NCI-H2227 (cell line): ENCODE measurements around the gene GRIK1.

Source experiments
- DNase-seq: peaks from one replicate; lab custom pipeline; 2025; ENCODE audit not compliant: unreplicated experiment; lab: John Stamatoyannopoulos, UW

The GRIK1 gene

DNA sequence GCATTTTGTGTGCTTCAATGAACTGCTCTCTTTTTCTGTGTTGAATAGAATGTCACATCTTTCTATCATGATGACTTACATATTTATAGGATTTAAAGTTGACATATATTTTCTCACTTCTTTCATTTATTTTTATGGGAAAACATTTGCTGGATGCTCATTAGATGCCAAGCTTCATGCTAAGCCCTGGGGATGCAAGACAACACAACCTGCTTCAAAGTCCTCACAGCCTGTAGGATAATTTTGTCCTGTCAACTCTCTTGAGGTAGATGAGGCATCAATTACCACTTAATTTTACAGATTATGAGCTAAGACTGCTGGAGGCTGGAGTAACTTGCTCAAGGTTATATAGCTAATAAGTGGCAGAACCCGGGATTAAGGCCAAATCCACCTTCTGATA is 264.3 kb downstream of the GRIK1 start:
- DNase-seq = no peak

DNA sequence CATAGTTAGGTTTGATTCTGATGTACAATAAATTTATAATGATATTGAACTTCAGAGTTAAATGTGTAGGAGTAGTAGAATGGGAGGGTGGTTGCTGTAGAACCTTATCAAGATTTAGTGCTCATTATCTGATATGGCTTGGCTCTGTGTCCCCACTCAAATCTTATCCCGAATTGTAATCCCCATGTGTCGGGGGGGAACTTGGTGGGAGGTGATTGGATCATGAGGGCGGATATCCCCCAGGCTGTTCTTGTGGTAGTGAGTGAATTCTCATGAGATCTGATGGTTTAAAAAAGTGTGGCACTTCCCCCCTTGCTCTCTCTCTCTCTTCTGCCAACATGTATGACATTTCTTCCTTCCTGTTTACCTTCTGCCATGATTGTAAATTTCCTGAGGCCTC is 265.5 kb downstream of the GRIK1 start:
- no peak for DNase-seq

GRCh38 chr21:29673096-29673610 is 266.6 kb downstream of the GRIK1 start:
- DNase-seq = no peak

DNA sequence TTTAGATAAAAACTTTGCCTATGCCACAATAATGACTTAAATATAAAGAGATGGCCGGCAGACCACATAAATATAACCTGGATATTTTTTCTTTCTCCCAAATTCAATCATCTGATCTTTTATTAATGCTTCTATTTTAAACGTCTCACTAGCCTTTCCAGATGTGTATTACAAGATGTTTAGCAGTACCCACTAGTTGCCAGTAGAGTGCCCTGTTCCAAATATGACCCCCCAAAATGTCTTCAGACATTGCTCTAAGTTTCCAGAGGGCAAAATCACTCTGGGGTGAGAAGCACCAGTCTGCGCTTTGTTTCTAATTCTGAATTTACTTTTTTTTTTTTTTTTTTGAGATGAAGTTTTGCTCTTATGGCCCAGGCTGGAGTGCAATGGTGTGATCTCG is 268.1 kb downstream of the GRIK1 start:
- DNase-seq = no peak

GRCh38 chr21:29670228-29670627 is 269.6 kb downstream of the GRIK1 start:
- no peak for DNase-seq

DNA sequence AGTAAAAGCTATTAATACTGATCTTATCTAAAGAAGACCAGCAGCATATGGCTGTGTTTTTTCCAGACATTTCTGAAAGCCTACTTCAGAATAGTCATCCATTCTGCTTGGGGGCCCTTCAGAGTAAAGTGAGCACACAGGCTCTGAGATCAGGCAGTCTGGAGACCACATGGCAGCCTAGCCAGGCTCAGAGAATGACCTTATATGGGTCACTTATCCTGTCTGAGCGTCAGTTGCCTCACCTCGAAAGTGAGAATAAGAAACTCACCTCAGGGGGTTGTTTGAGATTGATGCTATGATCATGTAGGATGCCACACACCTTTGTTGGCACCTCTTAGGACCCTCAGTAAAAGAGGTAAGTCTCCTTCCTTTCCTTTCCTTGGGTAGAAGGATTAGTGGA is 270.4 kb downstream of the GRIK1 start:
- no peak for DNase-seq

DNA sequence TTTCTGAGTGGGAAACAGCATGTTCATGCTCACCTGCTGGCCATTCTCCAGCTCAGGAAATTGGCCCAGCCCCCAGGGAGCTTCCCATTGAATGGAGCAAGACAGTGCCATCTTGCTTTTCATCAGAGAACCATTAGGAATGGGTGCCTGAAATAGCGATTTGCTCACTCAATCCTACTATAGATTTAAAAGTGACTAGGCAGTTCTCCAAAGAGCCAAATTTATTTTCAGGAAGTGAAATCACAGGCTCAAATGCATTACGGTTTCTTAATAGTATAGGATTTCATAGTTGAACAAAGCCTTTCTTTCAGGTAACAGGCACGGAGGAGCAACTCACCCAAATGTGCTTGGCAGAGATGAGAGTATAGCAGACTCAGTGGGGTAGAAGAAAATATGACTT is 272.1 kb downstream of the GRIK1 start:
- no peak for DNase-seq

DNA sequence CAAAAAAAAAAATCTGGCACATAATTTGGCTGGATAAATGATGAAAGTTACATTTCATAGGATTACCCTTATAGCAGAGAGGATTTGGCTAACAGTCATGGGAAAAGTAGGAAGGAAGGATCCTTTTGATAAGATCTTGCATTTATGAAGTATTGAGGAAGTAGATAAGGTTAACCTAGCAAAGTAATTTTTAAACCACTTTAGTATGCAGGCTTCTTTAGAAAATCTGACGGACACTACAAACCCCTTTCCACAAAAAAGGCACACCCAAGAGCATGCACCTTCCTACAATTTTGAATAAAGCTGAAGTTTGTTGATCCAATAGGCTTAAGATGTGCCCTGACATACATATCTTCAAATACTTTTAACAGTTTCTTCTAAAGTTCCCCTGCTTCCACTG is 275.2 kb downstream of the GRIK1 start:
- DNase-seq = no peak

- DNase-seq = no peak
Measured at GRCh38 chr21:29661672-29662442, 277.9 kb downstream of the GRIK1 start.

DNA sequence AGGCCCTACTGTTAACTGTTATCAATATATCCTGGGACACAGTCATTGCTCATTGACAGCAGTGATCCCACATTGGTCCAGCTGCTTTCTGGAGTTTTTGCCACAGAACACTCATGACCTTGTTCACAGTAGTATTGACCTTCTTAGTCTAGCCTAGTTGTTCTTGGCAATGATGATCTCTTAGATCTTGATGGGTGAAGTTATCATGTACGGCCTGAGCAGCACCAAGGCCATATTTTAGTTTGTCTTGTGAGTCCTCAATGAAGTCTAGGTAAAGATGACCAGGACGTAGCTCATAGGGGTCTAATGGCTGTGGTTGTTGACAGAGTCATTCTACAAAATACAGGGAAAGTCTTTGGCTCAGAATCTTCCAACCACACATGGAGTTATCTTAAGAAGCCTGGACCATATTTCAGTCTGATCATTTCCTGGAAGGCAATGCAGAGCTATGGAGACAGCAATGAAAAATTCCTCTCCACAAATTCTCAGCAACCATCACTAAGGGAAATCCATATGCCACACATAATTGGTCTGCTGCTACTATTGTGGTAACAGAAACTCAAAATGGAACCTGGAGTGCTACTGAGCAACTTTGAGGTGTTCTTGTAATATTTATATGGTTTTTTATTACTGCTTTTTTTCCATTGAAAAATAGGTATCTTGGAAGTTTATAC is 279.6 kb downstream of the GRIK1 start:
- DNase-seq = no peak

DNA sequence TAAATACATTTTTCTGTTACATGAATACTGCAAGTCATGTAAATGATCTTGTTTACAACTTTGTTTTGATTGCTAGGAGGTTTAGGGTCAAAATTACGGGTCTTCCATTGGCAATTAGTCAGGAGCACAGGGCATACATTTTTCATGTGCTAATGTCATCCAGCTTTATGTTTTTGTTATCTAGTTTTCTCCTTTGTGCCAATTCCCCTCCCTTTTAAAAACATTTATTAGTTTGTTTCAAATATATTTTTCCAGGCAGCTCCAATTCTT is 280.9 kb downstream of the GRIK1 start:
- no peak for DNase-seq

GRCh38 chr21:29658177-29658933 is 281.4 kb downstream of the GRIK1 start:
- DNase-seq = no peak

DNA sequence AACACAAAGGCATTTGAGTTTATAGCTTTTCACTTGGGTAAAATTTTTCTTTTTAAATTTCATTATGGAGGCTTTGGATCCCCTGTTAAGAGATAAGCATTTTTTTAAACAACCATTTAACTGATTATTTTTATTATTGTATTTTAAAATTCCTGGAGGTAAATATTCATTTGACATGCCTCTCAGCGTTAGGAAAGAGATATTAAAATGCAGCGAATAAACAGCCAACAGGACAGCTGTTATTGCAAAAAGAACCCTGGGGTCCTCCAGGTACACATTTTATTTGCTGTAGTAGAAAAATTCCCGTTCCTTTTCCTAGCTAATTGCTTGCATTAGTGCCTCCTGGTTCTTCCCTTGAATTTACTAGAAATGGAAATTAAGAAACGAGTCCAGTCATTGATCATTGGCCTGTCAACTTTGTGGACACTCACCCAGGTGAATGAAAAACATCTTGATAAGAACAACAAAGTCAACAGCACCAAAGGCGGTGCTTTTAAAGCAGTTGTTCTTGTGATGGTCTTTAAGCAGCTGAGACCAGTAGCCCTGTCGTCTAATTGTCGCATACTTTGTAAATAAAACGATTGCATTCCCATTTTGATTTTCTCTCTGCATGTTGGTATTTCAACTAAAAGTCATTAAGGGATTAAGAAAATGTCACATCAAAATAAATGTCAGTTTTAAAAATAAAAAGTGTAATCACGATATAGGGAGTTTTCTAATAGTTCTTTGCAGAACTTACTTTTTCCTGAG is 282.4 kb downstream of the GRIK1 start:
- DNase-seq = no peak

GRCh38 chr21:29656504-29657239 is 283.1 kb downstream of the GRIK1 start:
- no peak for DNase-seq

DNA sequence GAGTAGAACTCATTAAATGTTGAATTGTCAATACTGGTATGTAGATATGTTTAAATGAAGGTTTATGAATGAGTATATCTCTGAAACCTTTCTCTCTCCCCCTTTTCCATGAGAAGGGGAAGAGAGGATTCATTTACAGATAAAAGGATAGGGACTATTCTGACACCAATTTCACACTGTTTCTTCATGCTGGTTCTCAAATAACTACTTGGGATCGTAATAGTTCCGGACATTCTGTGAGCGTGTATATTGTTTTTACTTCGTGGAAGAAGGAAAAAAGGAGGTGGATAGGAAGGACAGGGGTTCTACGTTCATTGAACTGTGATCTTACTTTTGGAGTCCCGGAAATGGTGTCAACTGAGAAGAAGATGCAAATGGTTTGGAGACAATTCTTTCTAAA is 284.2 kb downstream of the GRIK1 start:
- no peak for DNase-seq

DNA sequence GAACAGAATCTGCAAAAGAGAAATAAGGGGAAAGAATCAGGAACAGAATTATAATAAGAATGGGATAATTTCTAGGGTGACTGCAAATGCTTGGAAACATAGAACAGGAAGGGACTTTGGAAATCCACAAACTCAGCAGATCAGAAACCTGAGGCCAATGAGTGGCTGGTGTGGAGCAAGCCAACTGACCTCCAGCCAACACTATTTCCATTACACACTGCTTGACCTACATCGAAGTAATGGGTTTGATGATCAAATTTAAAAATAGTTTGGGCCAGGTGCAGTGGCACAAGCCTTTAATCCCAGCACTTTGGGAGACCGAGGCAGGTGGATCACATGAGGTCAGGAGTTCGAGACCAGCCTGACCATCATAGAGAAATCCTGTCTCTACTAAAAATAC is 284.9 kb downstream of the GRIK1 start:
- DNase-seq = no peak

GRCh38 chr21:29654203-29654602 is 285.6 kb downstream of the GRIK1 start:
- DNase-seq = no peak

GRCh38 chr21:29650523-29651022 is 289.2 kb downstream of the GRIK1 start:
- DNase-seq = no peak

GRCh38 chr21:29649406-29649814 is 290.4 kb downstream of the GRIK1 start:
- no peak for DNase-seq

DNA sequence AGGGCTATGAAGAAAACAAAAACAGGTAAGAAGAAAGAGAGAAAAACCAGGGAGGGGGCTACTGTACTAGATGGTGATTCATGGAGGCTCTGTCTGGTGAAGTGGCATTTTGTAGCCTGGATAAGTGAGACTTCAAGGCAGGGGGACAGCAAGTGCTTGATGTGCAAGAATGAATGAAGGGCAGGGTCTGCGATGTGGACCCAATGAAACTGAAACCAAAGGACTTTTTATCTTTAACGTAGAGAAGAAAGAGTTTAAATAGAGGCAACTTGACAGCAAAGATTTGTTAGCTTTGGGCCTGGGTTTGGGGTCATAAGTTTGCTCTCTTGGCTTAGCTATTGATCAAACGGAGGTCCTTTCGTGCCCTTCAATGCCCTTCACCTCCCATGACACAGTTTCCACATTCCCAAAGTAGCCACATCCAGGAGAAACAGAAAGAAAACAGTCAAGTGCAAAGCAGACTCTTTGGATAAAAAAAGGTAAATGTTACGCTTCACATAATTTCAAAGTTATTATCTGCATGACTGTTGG is 291.0 kb downstream of the GRIK1 start:
- DNase-seq = no peak
